IMR-90 (cell line): ENCODE results near the gene ADCK1. TPM values are rescaled to one million over a fixed set of nuclear protein-coding genes. Genes with fewer than 3 reads are reported as not detected.

Source experiments
- ATAC-seq: fragments of 200-7000 bp; cut with Tn5 transposase; 2 replicates; pipeline ENCODE4 v1.9.1; 2020; ENCODE audit warnings: low read depth, mild to moderate bottlenecking, moderate library complexity
- BruUV-seq: library from RNA; stranded (reverse); fragments of 400-500 nt; replicated peaks from 2 replicates; lab custom pipeline; 2021; lab: Mats Ljungman, UMichigan
- CTCF ChIA-PET: fragments of 300-600 bp; formaldehyde crosslinking; extraction: SDS; loops from one replicate; lab custom pipeline; 2021; ENCODE audit warnings: antibody characterized with exemption; lab: Yijun Ruan, JAX
- POLR2A ChIA-PET: fragments of 300-600 bp; sonication (Branson Sonifier 250); formaldehyde crosslinking; loops from one replicate; lab custom pipeline; 2022; ENCODE audit warnings: antibody characterized with exemption; ENCODE audit not compliant: unreplicated experiment; lab: Charles Lee
- DNase-seq: peaks from one replicate; pipeline ENCODE4 v3.0.0; 2013
- H2AFZ ChIP-seq: replicated peaks from 2 replicates; pipeline ENCODE3; 2013; ENCODE audit warnings: low read length, mild to moderate bottlenecking; ENCODE audit not compliant: poor library complexity
- H2AK5ac ChIP-seq: 2 replicates; pipeline ENCODE4 v1.6.1; 2013; ENCODE audit warnings: low read depth, low read length, inconsistent platforms
- H2AK9ac ChIP-seq: replicated peaks from 2 replicates; pipeline ENCODE3; 2013; ENCODE audit warnings: mild to moderate bottlenecking, low read depth, low read length, moderate library complexity; ENCODE audit not compliant: poor library complexity
- H2BK120ac ChIP-seq: 2 replicates; pipeline ENCODE4 v1.6.1; 2013; ENCODE audit warnings: low read depth, low read length, inconsistent platforms
- H2BK15ac ChIP-seq: 3 replicates; pipeline ENCODE4 v1.6.1; 2013; ENCODE audit warnings: low read depth, low read length, inconsistent platforms
- H2BK20ac ChIP-seq: 2 replicates; pipeline ENCODE4 v1.6.1; 2013; ENCODE audit warnings: low read depth, mild to moderate bottlenecking, inconsistent platforms, low read length, moderate library complexity
- H2BK5ac ChIP-seq: 2 replicates; pipeline ENCODE4 v1.6.1; 2013; ENCODE audit warnings: mild to moderate bottlenecking, low read depth, low read length, inconsistent platforms; ENCODE audit not compliant: poor library complexity, severe bottlenecking
- H3K14ac ChIP-seq: replicated peaks from 2 replicates; pipeline ENCODE4 v1.6.1; 2013; ENCODE audit warnings: low read depth, low read length, inconsistent platforms
- H3K18ac ChIP-seq: 2 replicates; pipeline ENCODE4 v1.6.1; 2013; ENCODE audit warnings: low read depth, low read length, control low read depth
- H3K23ac ChIP-seq: 2 replicates; pipeline ENCODE4 v1.6.1; 2013; ENCODE audit warnings: low read depth, low read length, inconsistent platforms
- H3K27ac ChIP-seq: 2 replicates; pipeline ENCODE4 v1.5.1; 2013; ENCODE audit warnings: mild to moderate bottlenecking, control low read depth, low read length; ENCODE audit not compliant: insufficient read depth
- H3K27me3 ChIP-seq: 2 replicates; pipeline ENCODE4 v1.6.1; 2013; ENCODE audit warnings: low read length; ENCODE audit not compliant: control insufficient read depth, insufficient read depth
- H3K36me3 ChIP-seq: 2 replicates; pipeline ENCODE4 v1.6.1; 2013; ENCODE audit warnings: low read length, mixed read lengths; ENCODE audit not compliant: control insufficient read depth, insufficient read depth
- H3K4ac ChIP-seq: 2 replicates; pipeline ENCODE4 v1.6.1; 2013; ENCODE audit warnings: low read depth, low read length, inconsistent platforms
- H3K4me1 ChIP-seq: 2 replicates; pipeline ENCODE4 v1.6.1; 2013; ENCODE audit warnings: low read length, mixed read lengths; ENCODE audit not compliant: control insufficient read depth, insufficient read depth
- H3K4me2 ChIP-seq: 2 replicates; pipeline ENCODE4 v1.6.1; 2013; ENCODE audit warnings: low read depth, mild to moderate bottlenecking, control low read depth, low read length, moderate library complexity
- H3K4me3 ChIP-seq: 2 replicates; pipeline ENCODE4 v1.5.1; 2013; ENCODE audit warnings: low read depth, mild to moderate bottlenecking, control low read depth, low read length, moderate library complexity; ENCODE audit not compliant: insufficient read depth
- H3K56ac ChIP-seq: 2 replicates; pipeline ENCODE4 v1.6.1; 2013; ENCODE audit warnings: low read length, inconsistent platforms; ENCODE audit not compliant: insufficient read depth; ENCODE audit errors: extremely low read depth
- H3K79me1 ChIP-seq, 2 experiments: 2 replicates each; pipeline ENCODE4 v1.6.1; 2013; ENCODE audit warnings: low read length in 2 of 2, inconsistent platforms in 1 of 2, low read depth in 1 of 2
- H3K9ac ChIP-seq: 2 replicates; pipeline ENCODE4 v1.6.1; 2013; ENCODE audit warnings: low read depth, low read length, control low read depth
- H3K9me1 ChIP-seq: 2 replicates; pipeline ENCODE4 v1.6.1; 2013; ENCODE audit warnings: low read length, inconsistent platforms; ENCODE audit not compliant: insufficient read depth
- H3K9me3 ChIP-seq: 2 replicates; pipeline ENCODE4 v1.6.1; 2013; ENCODE audit warnings: low read length; ENCODE audit not compliant: control insufficient read depth, insufficient read depth
- H4K20me1 ChIP-seq: 2 replicates; pipeline ENCODE4 v1.6.1; 2013; ENCODE audit warnings: low read length, inconsistent platforms; ENCODE audit not compliant: insufficient read depth
- H4K5ac ChIP-seq: 2 replicates; pipeline ENCODE4 v1.6.1; 2013; ENCODE audit warnings: mild to moderate bottlenecking, low read depth, low read length, control low read depth
- H4K8ac ChIP-seq, 2 experiments: 2 replicates each; pipeline ENCODE4 v1.6.1; 2013; ENCODE audit warnings: low read depth in 2 of 2, low read length in 2 of 2, control low read depth in 1 of 2, inconsistent platforms in 1 of 2
- H4K91ac ChIP-seq: 2 replicates; pipeline ENCODE4 v1.6.1; 2013; ENCODE audit warnings: low read depth, low read length, inconsistent platforms; ENCODE audit not compliant: insufficient read depth
- BHLHE40 ChIP-seq: fragments of 150-350 bp; IDR thresholded peaks from 2 replicates; pipeline ENCODE4 v1.6.1; 2016; ENCODE audit warnings: mild to moderate bottlenecking, low read depth, low read length
- CEBPB ChIP-seq: IDR thresholded peaks from 2 replicates; pipeline ENCODE4 v1.6.1; 2012; ENCODE audit warnings: low read depth, low read length, improper control_type of control experiment
- CHD1 ChIP-seq: IDR thresholded peaks from 2 replicates; pipeline ENCODE4 v1.6.1; 2012; ENCODE audit warnings: low read depth, low read length, improper control_type of control experiment
- FOS ChIP-seq: fragments of 150-350 bp; IDR thresholded peaks from 2 replicates; pipeline ENCODE4 v1.6.1; 2016; ENCODE audit warnings: low read depth, low read length
- MAFK ChIP-seq: IDR thresholded peaks from 2 replicates; pipeline ENCODE4 v1.6.1; 2012; ENCODE audit warnings: low read depth, low read length, improper control_type of control experiment
- MAZ ChIP-seq: IDR thresholded peaks from 2 replicates; pipeline ENCODE4 v1.6.1; 2012; ENCODE audit warnings: low read depth, mild to moderate bottlenecking, low read length, improper control_type of control experiment, moderate library complexity, borderline replicate concordance
- MXI1 ChIP-seq: IDR thresholded peaks from 2 replicates; pipeline ENCODE4 v1.6.1; 2012; ENCODE audit warnings: low read depth, mild to moderate bottlenecking, low read length, moderate library complexity, borderline replicate concordance
- NFE2L2 ChIP-seq: fragments of 150-350 bp; IDR thresholded peaks from 2 replicates; pipeline ENCODE4 v1.6.1; 2016; ENCODE audit warnings: low read depth, mild to moderate bottlenecking, low read length
- POLR2A ChIP-seq: IDR thresholded peaks from 2 replicates; pipeline ENCODE4 v1.6.1; 2012; ENCODE audit warnings: mild to moderate bottlenecking, low read depth, low read length
- RAD21 ChIP-seq: IDR thresholded peaks from 2 replicates; pipeline ENCODE4 v1.6.1; 2012; ENCODE audit warnings: low read length, improper control_type of control experiment
- RCOR1 ChIP-seq: IDR thresholded peaks from 2 replicates; pipeline ENCODE4 v1.6.1; 2012; ENCODE audit warnings: mild to moderate bottlenecking, low read length, improper control_type of control experiment; ENCODE audit not compliant: insufficient replicate concordance
- RFX5 ChIP-seq: IDR thresholded peaks from 2 replicates; pipeline ENCODE4 v1.8.0; 2012; ENCODE audit warnings: low read depth, mild to moderate bottlenecking, low read length, moderate library complexity
- SMC3 ChIP-seq: fragments of 150-350 bp; IDR thresholded peaks from 2 replicates; pipeline ENCODE4 v1.6.1; 2016; ENCODE audit warnings: low read depth, mild to moderate bottlenecking, antibody characterized with exemption, low read length, moderate library complexity
- WGBS, 2 experiments: methylation state at CpG; one replicate each; pipeline versions ENCODE4 v1.1.5 to v1.1.7; 2013; ENCODE audit warnings: missing lambda C conversion rate in 2 of 2; ENCODE audit not compliant: insufficient read length in 1 of 2; ENCODE audit errors: extremely low coverage in 2 of 2; 5-methylcytosine and 5-hydroxymethylcytosine counted together
- dilution Hi-C: fragments of 300-500 bp; cut with HindIII; formaldehyde crosslinking; loops from one replicate; pipeline ENCODE4 v1.14.3; 2018; ENCODE audit warnings: low sequenced_read_pairs; ENCODE audit not compliant: unreplicated experiment
- in situ Hi-C: fragments of 300-500 bp; cut with MboI; formaldehyde crosslinking; loops from 3 replicates; pipeline ENCODE4 v1.14.3; 2019; ENCODE audit warnings: low sequenced_read_pairs, inconsistent platforms, mixed read lengths
- intact Hi-C: fragments of 100-400 bp; cut with micrococcal nuclease; formaldehyde crosslinking; loops from 2 replicates; pipeline ENCODE4 v1.10.0; 2022
- polyA plus RNA-seq, 3 experiments: library from polyadenylated mRNA; depleted of rRNA; stranded (reverse); fragments of >200 nt; gene quantifications; 2 replicates each; pipeline ENCODE4 v1.2.3, GENCODE V29; 2012; ENCODE audit warnings: low replicate concordance in 1 of 3
- total RNA-seq: library from RNA; depleted of rRNA; stranded (reverse); fragments of >200 nt; gene quantifications from 2 replicates; pipeline ENCODE4 v1.2.3, GENCODE V29; 2012
- TF ChIP-seq, protein P1 (sequence below): conservative IDR thresholded peaks from 2 replicates; pipeline ENCODE4 v1.5.1; 2012; ENCODE audit warnings: mild to moderate bottlenecking, low read depth, low read length, improper control_type of control experiment
- TF ChIP-seq, protein P2 (sequence below): fragments of 150-350 bp; IDR thresholded peaks from 2 replicates; pipeline ENCODE4 v1.6.1; 2017; ENCODE audit warnings: mild to moderate bottlenecking, antibody characterized with exemption, low read length, low read depth
- TF ChIP-seq, protein P3 (sequence below): fragments of 150-350 bp; IDR thresholded peaks from 2 replicates; pipeline ENCODE4 v1.6.1; 2016; ENCODE audit warnings: low read depth, mild to moderate bottlenecking, low read length, moderate library complexity, borderline replicate concordance

The ADCK1 gene
- total and polyA plus RNA-seq, 2 of the 4 experiments (the other 2 are of a cell fraction), result 1.6 to 4.6 TPM

DNA sequence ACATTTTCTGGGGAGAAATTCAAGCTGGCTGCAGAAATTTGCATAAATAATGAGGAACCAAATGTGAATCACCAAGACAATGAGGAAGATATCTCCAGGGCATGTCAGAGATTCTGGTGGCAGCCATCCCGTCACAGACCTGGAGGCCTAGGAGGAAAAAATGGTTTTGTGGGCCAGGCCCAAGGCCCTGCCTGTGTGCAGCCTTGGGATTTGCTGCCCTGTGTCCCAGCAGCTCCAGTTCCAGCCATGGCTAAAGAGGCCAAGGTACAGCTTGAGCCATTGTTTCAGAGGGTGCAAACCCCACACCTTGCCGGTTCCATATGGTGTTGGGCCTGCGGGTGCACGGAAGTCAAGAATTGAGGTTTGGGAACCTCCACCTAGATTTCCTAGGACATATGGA, 147.5 kb downstream of the ADCK1 start:
- in situ Hi-C loops, result no loop called here
- Histone ChIP-seq H3K4me3 (no peak overlapping the region), H3K14ac (no peak overlapping the region), H3K9me1 (no peaks in the 10 kb centered on the region), H2BK5ac (no peak overlapping the region), H3K9ac (no peak overlapping the region), H3K56ac (no peak overlapping the region), H3K36me3 (no peaks in the 10 kb centered on the region), H4K20me1 (no peaks in the 10 kb centered on the region), H4K8ac (no peak overlapping the region), H3K27ac (no peak overlapping the region), H2BK20ac (no peak overlapping the region), H2BK120ac (no peak overlapping the region), H3K27me3 (no peaks in the 10 kb centered on the region), H3K79me1 (no peaks in the 10 kb centered on the region), H3K4me2 (no peak overlapping the region), H4K5ac (no peak overlapping the region), H3K9me3 (no peaks in the 10 kb centered on the region), H4K91ac (no peak overlapping the region), H3K18ac (no peak overlapping the region), H3K4ac (no peak overlapping the region), H2AFZ (no peak overlapping the region), H2AK9ac (no peak overlapping the region), H2BK15ac (no peak overlapping the region), H2AK5ac (no peak overlapping the region), H3K4me1 (no peaks in the 10 kb centered on the region), H3K23ac (no peak overlapping the region)
- CTCF ChIA-PET, result no interaction called here
- POLR2A ChIA-PET, result no interaction called here
- no peak for DNase-seq
- no peak for TF ChIP-seq CEBPB
- TF ChIP-seq POLR2A, result no peak
- no peak for TF ChIP-seq BHLHE40
- no peak for TF ChIP-seq RCOR1
- no peak for TF ChIP-seq RAD21
- TF ChIP-seq SMC3, result no peak
- TF ChIP-seq FOS, result no peak
- no peak for TF ChIP-seq RFX5
- TF ChIP-seq, protein P1, sequence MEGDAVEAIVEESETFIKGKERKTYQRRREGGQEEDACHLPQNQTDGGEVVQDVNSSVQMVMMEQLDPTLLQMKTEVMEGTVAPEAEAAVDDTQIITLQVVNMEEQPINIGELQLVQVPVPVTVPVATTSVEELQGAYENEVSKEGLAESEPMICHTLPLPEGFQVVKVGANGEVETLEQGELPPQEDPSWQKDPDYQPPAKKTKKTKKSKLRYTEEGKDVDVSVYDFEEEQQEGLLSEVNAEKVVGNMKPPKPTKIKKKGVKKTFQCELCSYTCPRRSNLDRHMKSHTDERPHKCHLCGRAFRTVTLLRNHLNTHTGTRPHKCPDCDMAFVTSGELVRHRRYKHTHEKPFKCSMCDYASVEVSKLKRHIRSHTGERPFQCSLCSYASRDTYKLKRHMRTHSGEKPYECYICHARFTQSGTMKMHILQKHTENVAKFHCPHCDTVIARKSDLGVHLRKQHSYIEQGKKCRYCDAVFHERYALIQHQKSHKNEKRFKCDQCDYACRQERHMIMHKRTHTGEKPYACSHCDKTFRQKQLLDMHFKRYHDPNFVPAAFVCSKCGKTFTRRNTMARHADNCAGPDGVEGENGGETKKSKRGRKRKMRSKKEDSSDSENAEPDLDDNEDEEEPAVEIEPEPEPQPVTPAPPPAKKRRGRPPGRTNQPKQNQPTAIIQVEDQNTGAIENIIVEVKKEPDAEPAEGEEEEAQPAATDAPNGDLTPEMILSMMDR, result no peak
- TF ChIP-seq MAFK, result no peak
- TF ChIP-seq, protein P2, sequence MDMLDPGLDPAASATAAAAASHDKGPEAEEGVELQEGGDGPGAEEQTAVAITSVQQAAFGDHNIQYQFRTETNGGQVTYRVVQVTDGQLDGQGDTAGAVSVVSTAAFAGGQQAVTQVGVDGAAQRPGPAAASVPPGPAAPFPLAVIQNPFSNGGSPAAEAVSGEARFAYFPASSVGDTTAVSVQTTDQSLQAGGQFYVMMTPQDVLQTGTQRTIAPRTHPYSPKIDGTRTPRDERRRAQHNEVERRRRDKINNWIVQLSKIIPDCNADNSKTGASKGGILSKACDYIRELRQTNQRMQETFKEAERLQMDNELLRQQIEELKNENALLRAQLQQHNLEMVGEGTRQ, result no peak
- TF ChIP-seq NFE2L2, result no peak
- TF ChIP-seq, protein P3, sequence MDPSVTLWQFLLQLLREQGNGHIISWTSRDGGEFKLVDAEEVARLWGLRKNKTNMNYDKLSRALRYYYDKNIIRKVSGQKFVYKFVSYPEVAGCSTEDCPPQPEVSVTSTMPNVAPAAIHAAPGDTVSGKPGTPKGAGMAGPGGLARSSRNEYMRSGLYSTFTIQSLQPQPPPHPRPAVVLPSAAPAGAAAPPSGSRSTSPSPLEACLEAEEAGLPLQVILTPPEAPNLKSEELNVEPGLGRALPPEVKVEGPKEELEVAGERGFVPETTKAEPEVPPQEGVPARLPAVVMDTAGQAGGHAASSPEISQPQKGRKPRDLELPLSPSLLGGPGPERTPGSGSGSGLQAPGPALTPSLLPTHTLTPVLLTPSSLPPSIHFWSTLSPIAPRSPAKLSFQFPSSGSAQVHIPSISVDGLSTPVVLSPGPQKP, result no peak
- TF ChIP-seq CHD1, result no peak
- TF ChIP-seq MXI1, result no peak
- no peak for TF ChIP-seq MAZ
- dilution Hi-C loops, result no loop called here
- no peak for ATAC-seq
- BruUV-seq, result no TSS peak
- intact Hi-C loops, result no loop called here
- 60% methylated on average over 1 of the region's 4 CpGs; no CpG with 5 or more reads in 1 of the 2 experiments for WGBS, 2 experiments
